ENCODE measurements around the gene DCC. TPM values are rescaled to one million over a fixed set of nuclear protein-coding genes. Genes with fewer than 3 reads are reported as not detected.
A peak's percentile ranks its signal among the peaks of the same experiment; 100 is the strongest.

The DCC gene
- total and polyA plus RNA-seq, 2 donors (not counting 1 experiment from before 2014, with no cell fraction given) = 0.14 TPM; not detected in 1

GRCh38 chr18:52667463-52668065 lies 327.6 kb downstream of the DCC start:
- Histone ChIP-seq H2AFZ (ENCODE audit: low read length) (no peak overlapping the region), H3K9ac (ENCODE audit: insufficient read depth, low read length) (no peak overlapping the region), H3K4me1 (ENCODE audit: control insufficient read depth, extremely low read depth, insufficient read depth, low read length) (no peaks in the 10 kb centered on the region), H3K36me3 (ENCODE audit: control insufficient read depth, insufficient read depth, low read length) (no peaks in the 10 kb centered on the region), H3K4me3 (replicated peaks in 1 of 4; ENCODE audit: control extremely low read depth in 1 of 4, insufficient read depth in 1 of 4, low read depth in 3 of 4, low read length in 4 of 4) (no peak overlapping the region), H3K4me2 (ENCODE audit: extremely low read depth, insufficient read depth, low read length) (no peak overlapping the region), H3K27me3 (ENCODE audit: control insufficient read depth, insufficient read depth, low read length) (no peaks in the 10 kb centered on the region), H3K27ac (ENCODE audit: insufficient read depth, low read length) (no peak overlapping the region), H3K79me2 (ENCODE audit: control insufficient read depth, insufficient read depth, low read length) (no peaks in the 10 kb centered on the region), H4K20me1 (ENCODE audit: control insufficient read depth, extremely low read depth, insufficient read depth, low read length) (no peaks in the 10 kb centered on the region), H3K9me3 (ENCODE audit: control insufficient read depth, insufficient read depth, low read depth, low read length) (no peaks in the 10 kb centered on the region)
- TF ChIP-seq, protein P1, sequence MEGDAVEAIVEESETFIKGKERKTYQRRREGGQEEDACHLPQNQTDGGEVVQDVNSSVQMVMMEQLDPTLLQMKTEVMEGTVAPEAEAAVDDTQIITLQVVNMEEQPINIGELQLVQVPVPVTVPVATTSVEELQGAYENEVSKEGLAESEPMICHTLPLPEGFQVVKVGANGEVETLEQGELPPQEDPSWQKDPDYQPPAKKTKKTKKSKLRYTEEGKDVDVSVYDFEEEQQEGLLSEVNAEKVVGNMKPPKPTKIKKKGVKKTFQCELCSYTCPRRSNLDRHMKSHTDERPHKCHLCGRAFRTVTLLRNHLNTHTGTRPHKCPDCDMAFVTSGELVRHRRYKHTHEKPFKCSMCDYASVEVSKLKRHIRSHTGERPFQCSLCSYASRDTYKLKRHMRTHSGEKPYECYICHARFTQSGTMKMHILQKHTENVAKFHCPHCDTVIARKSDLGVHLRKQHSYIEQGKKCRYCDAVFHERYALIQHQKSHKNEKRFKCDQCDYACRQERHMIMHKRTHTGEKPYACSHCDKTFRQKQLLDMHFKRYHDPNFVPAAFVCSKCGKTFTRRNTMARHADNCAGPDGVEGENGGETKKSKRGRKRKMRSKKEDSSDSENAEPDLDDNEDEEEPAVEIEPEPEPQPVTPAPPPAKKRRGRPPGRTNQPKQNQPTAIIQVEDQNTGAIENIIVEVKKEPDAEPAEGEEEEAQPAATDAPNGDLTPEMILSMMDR (conservative IDR thresholded peaks at IDR 0.05 in 1 of 2, IDR thresholded peaks at IDR 0.05 in 1 of 2; ENCODE audit: low read depth in 1 of 2, low read length in 2 of 2) = no peak
- no peak for TF ChIP-seq EZH2 (IDR thresholded peaks at IDR 0.05; ENCODE audit: low read length, missing control alignments)
- DNase-seq (ENCODE audit: low read depth in 2 of 2) = no peak

- TF ChIP-seq, protein P1 (conservative IDR thresholded peaks at IDR 0.05 in 1 of 2, IDR thresholded peaks at IDR 0.05 in 1 of 2; ENCODE audit: low read depth in 1 of 2, low read length in 2 of 2) = peak in 1 of 2 donors; percentile 23
- no peak for TF ChIP-seq EZH2 (IDR thresholded peaks at IDR 0.05; ENCODE audit: low read length, missing control alignments)
- Histone ChIP-seq H4K20me1 (ENCODE audit: control insufficient read depth, extremely low read depth, insufficient read depth, low read length) (no peaks in the 10 kb centered on the region), H3K27ac (ENCODE audit: insufficient read depth, low read length) (no peak overlapping the region), H3K4me3 (replicated peaks in 1 of 4; ENCODE audit: control extremely low read depth in 1 of 4, insufficient read depth in 1 of 4, low read depth in 3 of 4, low read length in 4 of 4) (no peak overlapping the region), H3K9me3 (ENCODE audit: control insufficient read depth, insufficient read depth, low read depth, low read length) (no peaks in the 10 kb centered on the region), H2AFZ (ENCODE audit: low read length) (no peak overlapping the region), H3K4me1 (ENCODE audit: control insufficient read depth, extremely low read depth, insufficient read depth, low read length) (no peaks in the 10 kb centered on the region), H3K79me2 (ENCODE audit: control insufficient read depth, insufficient read depth, low read length) (no peaks in the 10 kb centered on the region), H3K36me3 (ENCODE audit: control insufficient read depth, insufficient read depth, low read length) (no peaks in the 10 kb centered on the region), H3K27me3 (ENCODE audit: control insufficient read depth, insufficient read depth, low read length) (no peaks in the 10 kb centered on the region), H3K9ac (ENCODE audit: insufficient read depth, low read length) (no peak overlapping the region), H3K4me2 (ENCODE audit: extremely low read depth, insufficient read depth, low read length) (no peak overlapping the region)
- DNase-seq (ENCODE audit: low read depth in 2 of 2) = peak; percentile 14 to 46
Observed at GRCh38 chr18:52670896-52671295, 330.9 kb downstream of the DCC start.

DNA sequence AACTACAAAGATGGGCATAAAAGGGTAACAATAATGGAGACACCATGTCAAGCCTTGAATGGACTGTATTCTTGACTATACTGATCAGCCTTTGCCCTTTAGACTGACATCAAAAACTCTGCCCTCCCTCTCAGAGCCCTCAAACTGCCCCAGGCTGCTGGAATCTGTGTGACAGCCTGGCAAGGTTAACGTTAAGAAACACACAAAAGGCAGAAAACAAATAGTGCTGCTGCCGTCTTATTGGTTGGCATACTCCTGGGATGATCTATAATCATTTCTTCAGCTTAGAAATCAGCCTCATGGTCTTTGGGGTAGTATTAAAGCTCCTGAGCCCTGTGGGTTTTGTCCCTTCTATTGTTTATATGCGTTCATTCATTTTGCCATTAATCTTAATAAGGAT lies 338.0 kb downstream of the DCC start:
- Histone ChIP-seq H3K79me2 (ENCODE audit: control insufficient read depth, insufficient read depth, low read length) (no peaks in the 10 kb centered on the region), H3K4me2 (ENCODE audit: extremely low read depth, insufficient read depth, low read length) (no peak overlapping the region), H3K4me3 (replicated peaks in 1 of 4; ENCODE audit: control extremely low read depth in 1 of 4, insufficient read depth in 1 of 4, low read depth in 3 of 4, low read length in 4 of 4) (no peak overlapping the region), H2AFZ (ENCODE audit: low read length) (no peak overlapping the region), H3K27ac (ENCODE audit: insufficient read depth, low read length) (no peak overlapping the region), H3K27me3 (ENCODE audit: control insufficient read depth, insufficient read depth, low read length) (no peaks in the 10 kb centered on the region), H3K9ac (ENCODE audit: insufficient read depth, low read length) (no peak overlapping the region), H3K4me1 (ENCODE audit: control insufficient read depth, extremely low read depth, insufficient read depth, low read length) (no peaks in the 10 kb centered on the region), H4K20me1 (ENCODE audit: control insufficient read depth, extremely low read depth, insufficient read depth, low read length) (no peaks in the 10 kb centered on the region), H3K9me3 (ENCODE audit: control insufficient read depth, insufficient read depth, low read depth, low read length) (no peaks in the 10 kb centered on the region), H3K36me3 (ENCODE audit: control insufficient read depth, insufficient read depth, low read length) (no peaks in the 10 kb centered on the region)
- no peak for DNase-seq (ENCODE audit: low read depth in 2 of 2)
- TF ChIP-seq, protein P1 (conservative IDR thresholded peaks at IDR 0.05 in 1 of 2, IDR thresholded peaks at IDR 0.05 in 1 of 2; ENCODE audit: low read depth in 1 of 2, low read length in 2 of 2) = no peak
- no peak for TF ChIP-seq EZH2 (IDR thresholded peaks at IDR 0.05; ENCODE audit: low read length, missing control alignments)

Data from fibroblast of lung (primary cell).